ENCODE measurements around the gene TOMM40L.

TOMM40L gene

DNA sequence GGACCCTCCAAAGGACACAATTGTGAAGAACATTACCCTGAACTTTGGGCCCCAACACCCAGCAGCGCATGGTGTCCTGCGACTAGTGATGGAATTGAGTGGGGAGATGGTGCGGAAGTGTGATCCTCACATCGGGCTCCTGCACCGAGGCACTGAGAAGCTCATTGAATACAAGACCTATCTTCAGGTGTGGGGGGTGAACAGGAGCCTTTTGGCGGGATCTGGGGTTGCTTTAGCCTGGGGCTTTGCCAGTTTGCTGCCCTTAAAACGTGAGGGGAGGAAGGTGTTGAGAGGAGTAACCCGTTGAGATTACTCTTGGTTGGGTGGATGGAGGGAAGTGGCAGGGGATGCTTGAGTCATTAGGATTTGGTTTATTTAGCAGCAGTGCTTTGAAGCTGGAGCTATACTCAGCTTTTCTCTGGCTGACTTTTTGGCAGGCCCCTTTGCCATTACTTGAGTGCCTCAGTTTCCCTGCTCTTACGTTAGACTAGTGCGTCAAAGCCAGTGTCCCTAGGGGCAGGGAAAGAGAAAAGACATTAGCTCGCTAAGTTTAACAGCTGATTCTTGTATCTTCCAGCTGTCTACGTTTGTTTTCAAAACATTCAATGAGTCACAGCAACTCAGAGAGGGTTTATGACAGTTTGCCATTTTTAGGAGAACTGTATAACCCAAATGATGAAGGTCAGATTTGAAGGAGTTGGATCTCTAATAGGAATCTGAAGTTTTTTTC lies 19.3 kb upstream of the TOMM40L start:
- Histone ChIP-seq H3K9me3 (ENCODE audit: control insufficient read depth in 2 of 2, low read length in 2 of 2) (no peaks in the 10 kb centered on the region), H3K4me1 (ENCODE audit: control insufficient read depth in 2 of 2, insufficient read depth in 2 of 2, low read length in 2 of 2) (peaks cover 11 to 14% of the 10 kb centered on the region in 2 donors), H3K36me3 (ENCODE audit: control insufficient read depth in 2 of 2, insufficient read depth in 2 of 2, low read length in 2 of 2) (peaks cover 46 to 66% of the 10 kb centered on the region in 2 donors), H3K9ac (ENCODE audit: low read depth in 1 of 2, low read length in 2 of 2) (no peak overlapping the region), H3K27ac (ENCODE audit: low read depth in 2 of 2, low read length in 2 of 2) (peak overlapping the region; percentile 62 to 75), H3K4me3 (ENCODE audit: low read length in 2 of 2) (no peak overlapping the region), H3K27me3 (ENCODE audit: control insufficient read depth in 2 of 2, insufficient read depth in 2 of 2, low read length in 2 of 2) (no peaks in the 10 kb centered on the region)

DNA sequence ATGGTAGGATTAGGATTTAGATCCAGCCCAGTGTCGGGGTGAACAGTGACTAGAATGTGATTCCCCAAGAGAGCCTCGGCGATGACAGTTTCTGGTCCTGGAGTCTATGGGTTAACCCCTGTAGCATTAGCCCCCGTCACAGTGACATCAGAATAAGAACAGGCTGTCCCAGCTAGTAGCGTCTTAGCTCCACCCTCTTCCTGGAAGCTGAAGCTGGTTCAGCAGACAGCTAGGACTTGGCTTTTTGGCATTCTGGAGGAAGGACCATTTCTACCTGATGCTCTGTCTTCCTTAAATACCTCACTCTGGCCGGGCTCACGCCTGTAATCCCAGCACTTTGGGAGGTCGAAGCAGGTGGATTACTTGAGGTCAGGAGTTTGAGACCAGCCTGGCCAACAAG lies 18.7 kb upstream of the TOMM40L start:
- H3K4me3 ChIP-seq (ENCODE audit: low read length in 2 of 2) = no peak overlapping the region
- no peak overlapping the region for H3K9ac ChIP-seq (ENCODE audit: low read depth in 1 of 2, low read length in 2 of 2)
- H3K27me3 ChIP-seq (ENCODE audit: control insufficient read depth in 2 of 2, insufficient read depth in 2 of 2, low read length in 2 of 2) = no peaks in the 10 kb centered on the region
- peaks cover 48 to 72% of the 10 kb centered on the region in 2 donors for H3K36me3 ChIP-seq (ENCODE audit: control insufficient read depth in 2 of 2, insufficient read depth in 2 of 2, low read length in 2 of 2)
- peaks cover 9 to 11% of the 10 kb centered on the region in 2 donors for H3K4me1 ChIP-seq (ENCODE audit: control insufficient read depth in 2 of 2, insufficient read depth in 2 of 2, low read length in 2 of 2)
- peak overlapping the region; percentile 62 to 75 for H3K27ac ChIP-seq (ENCODE audit: low read depth in 2 of 2, low read length in 2 of 2)
- H3K9me3 ChIP-seq (ENCODE audit: control insufficient read depth in 2 of 2, low read length in 2 of 2) = no peaks in the 10 kb centered on the region

- H3K9ac ChIP-seq (ENCODE audit: low read depth in 1 of 2, low read length in 2 of 2) = no peak overlapping the region
- peaks cover 0 to 2% of the 10 kb centered on the region in 2 donors for H3K4me1 ChIP-seq (ENCODE audit: control insufficient read depth in 2 of 2, insufficient read depth in 2 of 2, low read length in 2 of 2)
- no peaks in the 10 kb centered on the region for H3K27me3 ChIP-seq (ENCODE audit: control insufficient read depth in 2 of 2, insufficient read depth in 2 of 2, low read length in 2 of 2)
- H3K4me3 ChIP-seq (ENCODE audit: low read length in 2 of 2) = no peak overlapping the region
- no peak overlapping the region for H3K27ac ChIP-seq (ENCODE audit: low read depth in 2 of 2, low read length in 2 of 2)
- H3K9me3 ChIP-seq (ENCODE audit: control insufficient read depth in 2 of 2, low read length in 2 of 2) = no peaks in the 10 kb centered on the region
- H3K36me3 ChIP-seq (ENCODE audit: control insufficient read depth in 2 of 2, insufficient read depth in 2 of 2, low read length in 2 of 2) = peaks cover 65 to 82% of the 10 kb centered on the region in 2 donors
Observed at GRCh38 chr1:161209790-161210409, 16.0 kb upstream of the TOMM40L start.

DNA sequence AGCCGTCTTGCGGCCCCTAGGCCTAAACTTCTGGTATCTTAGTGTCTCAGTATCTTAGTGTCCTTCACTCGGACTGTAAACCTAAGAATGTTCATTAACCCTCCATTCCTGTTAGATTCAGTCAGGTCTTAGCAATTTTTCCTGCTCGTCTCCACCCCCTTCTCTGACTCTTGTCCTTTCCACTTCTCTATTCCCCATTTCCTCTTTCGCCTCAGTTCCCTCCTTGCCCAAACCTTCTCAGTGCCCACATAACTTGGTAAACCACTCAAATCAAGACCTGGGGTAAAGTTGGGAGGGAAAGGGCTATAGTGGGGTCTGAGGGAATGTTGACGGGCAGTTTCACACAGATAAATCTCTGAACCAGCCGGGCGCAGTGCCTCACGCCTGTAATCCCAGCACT lies 11.5 kb upstream of the TOMM40L start:
- H3K4me3 ChIP-seq (ENCODE audit: low read length in 2 of 2) = no peak overlapping the region
- H3K36me3 ChIP-seq (ENCODE audit: control insufficient read depth in 2 of 2, insufficient read depth in 2 of 2, low read length in 2 of 2) = peaks cover 38 to 51% of the 10 kb centered on the region in 2 donors
- H3K27ac ChIP-seq (ENCODE audit: low read depth in 2 of 2, low read length in 2 of 2) = peak overlapping the region in 1 of 2 donors; percentile 43
- peaks cover 2 to 3% of the 10 kb centered on the region in 2 donors for H3K4me1 ChIP-seq (ENCODE audit: control insufficient read depth in 2 of 2, insufficient read depth in 2 of 2, low read length in 2 of 2)
- H3K27me3 ChIP-seq (ENCODE audit: control insufficient read depth in 2 of 2, insufficient read depth in 2 of 2, low read length in 2 of 2) = no peaks in the 10 kb centered on the region
- no peak overlapping the region for H3K9ac ChIP-seq (ENCODE audit: low read depth in 1 of 2, low read length in 2 of 2)
- H3K9me3 ChIP-seq (ENCODE audit: control insufficient read depth in 2 of 2, low read length in 2 of 2) = no peaks in the 10 kb centered on the region

DNA sequence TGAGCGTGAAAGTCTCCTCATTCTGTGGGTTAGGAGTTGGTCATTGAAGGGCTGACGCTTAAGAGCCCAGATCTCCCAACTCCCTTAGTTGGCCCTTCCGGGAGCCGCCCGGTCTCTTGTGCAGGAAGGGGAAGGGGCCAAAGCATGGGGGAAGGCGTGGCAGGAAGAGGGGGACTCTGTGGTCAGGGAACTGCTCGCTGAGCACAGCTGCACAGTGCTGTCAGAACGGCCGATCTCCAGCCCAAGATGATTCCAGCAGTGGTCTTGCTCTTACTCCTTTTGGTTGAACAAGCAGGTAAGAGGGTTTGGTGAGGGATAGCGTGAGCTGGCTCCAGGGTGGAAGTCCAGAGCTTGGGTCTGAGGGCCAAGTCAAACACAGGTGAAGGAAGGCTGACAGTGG lies 10.8 kb upstream of the TOMM40L start, which contains the start of gene FCER1G:
TSS of gene FCER1G (plus strand) at position 220 of the 400 bp plus-strand sequence. CDS start at position 247, 27 bp downstream.
- Histone ChIP-seq H3K36me3 (ENCODE audit: control insufficient read depth in 2 of 2, insufficient read depth in 2 of 2, low read length in 2 of 2) (peaks cover 33 to 44% of the 10 kb centered on the region in 2 donors), H3K9me3 (ENCODE audit: control insufficient read depth in 2 of 2, low read length in 2 of 2) (no peaks in the 10 kb centered on the region), H3K27me3 (ENCODE audit: control insufficient read depth in 2 of 2, insufficient read depth in 2 of 2, low read length in 2 of 2) (no peaks in the 10 kb centered on the region), H3K27ac (ENCODE audit: low read depth in 2 of 2, low read length in 2 of 2) (peak within 1 kb of the TSS in 1 of 2 donors; percentile 43), H3K4me3 (ENCODE audit: low read length in 2 of 2) (peak within 1 kb of the TSS; percentile 18 to 46), H3K9ac (ENCODE audit: low read depth in 1 of 2, low read length in 2 of 2) (peak within 1 kb of the TSS; percentile 5 to 42), H3K4me1 (ENCODE audit: control insufficient read depth in 2 of 2, insufficient read depth in 2 of 2, low read length in 2 of 2) (peaks cover 2 to 3% of the 10 kb centered on the region in 2 donors)

DNA sequence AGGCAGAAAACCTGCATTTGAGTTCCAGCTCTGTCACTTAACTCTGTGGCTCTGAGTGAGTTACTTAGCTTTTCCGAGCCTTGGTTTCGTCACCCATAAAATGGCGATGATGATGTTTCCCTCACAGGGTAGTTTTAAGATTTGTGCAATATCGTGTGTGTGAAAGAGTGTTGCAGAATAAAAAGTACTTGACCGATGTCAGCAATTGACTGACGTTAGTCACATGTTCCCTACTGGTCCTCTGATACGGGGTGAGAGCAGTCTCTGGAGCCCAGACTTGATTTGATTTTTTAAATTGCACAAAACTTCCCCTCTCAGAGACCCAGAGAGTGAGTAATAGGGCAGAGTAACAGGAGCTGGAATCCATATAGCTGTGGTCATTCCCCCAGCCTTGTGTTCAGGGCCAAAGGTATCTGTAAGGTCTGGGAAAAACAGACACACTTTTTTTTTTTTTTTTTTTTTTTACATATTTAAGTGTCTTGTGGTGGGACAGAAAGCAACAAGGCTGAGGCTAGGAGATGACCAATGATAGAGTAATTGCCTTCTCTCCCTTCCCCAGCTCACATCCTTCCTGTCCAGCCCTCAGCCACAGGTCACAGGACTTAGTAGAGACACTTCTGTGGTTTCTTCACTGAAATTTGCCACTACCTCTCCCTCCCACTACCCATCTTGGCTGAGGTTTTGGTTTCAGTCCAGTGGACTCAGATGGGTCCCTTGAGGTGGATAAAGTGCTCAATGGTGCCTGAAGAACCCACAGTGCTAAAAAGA lies 8.7 kb upstream of the TOMM40L start:
- H3K4me3 ChIP-seq (ENCODE audit: low read length in 2 of 2) = peak overlapping the region; percentile 17 to 53
- H3K36me3 ChIP-seq (ENCODE audit: control insufficient read depth in 2 of 2, insufficient read depth in 2 of 2, low read length in 2 of 2) = peaks cover 22 to 25% of the 10 kb centered on the region in 2 donors
- H3K4me1 ChIP-seq (ENCODE audit: control insufficient read depth in 2 of 2, insufficient read depth in 2 of 2, low read length in 2 of 2) = peaks cover 0 to 3% of the 10 kb centered on the region in 2 donors
- no peaks in the 10 kb centered on the region for H3K9me3 ChIP-seq (ENCODE audit: control insufficient read depth in 2 of 2, low read length in 2 of 2)
- peak overlapping the region in 1 of 2 donors; percentile 26 for H3K9ac ChIP-seq (ENCODE audit: low read depth in 1 of 2, low read length in 2 of 2)
- no peaks in the 10 kb centered on the region for H3K27me3 ChIP-seq (ENCODE audit: control insufficient read depth in 2 of 2, insufficient read depth in 2 of 2, low read length in 2 of 2)
- peak overlapping the region; percentile 54 to 65 for H3K27ac ChIP-seq (ENCODE audit: low read depth in 2 of 2, low read length in 2 of 2)

DNA sequence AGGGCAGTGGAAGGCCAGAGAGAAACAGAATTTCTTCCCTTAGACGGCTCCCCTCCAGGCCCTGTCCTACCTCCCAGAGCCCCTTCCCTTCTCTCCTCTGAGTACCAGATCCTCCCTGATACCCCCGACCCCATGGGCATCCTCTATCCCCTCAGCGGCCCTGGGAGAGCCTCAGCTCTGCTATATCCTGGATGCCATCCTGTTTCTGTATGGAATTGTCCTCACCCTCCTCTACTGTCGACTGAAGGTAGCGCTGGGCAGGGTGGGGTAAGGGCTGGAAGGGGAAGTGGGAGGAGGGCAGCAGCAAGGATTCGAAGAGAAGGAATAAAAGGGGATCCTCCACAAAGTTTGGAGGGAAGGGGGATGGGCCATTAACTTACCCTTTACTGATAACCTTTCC lies 8.0 kb upstream of the TOMM40L start:
- no peak overlapping the region for H3K9ac ChIP-seq (ENCODE audit: low read depth in 1 of 2, low read length in 2 of 2)
- no peak overlapping the region for H3K27ac ChIP-seq (ENCODE audit: low read depth in 2 of 2, low read length in 2 of 2)
- H3K4me1 ChIP-seq (ENCODE audit: control insufficient read depth in 2 of 2, insufficient read depth in 2 of 2, low read length in 2 of 2) = peaks cover 0 to 3% of the 10 kb centered on the region in 2 donors
- no peaks in the 10 kb centered on the region for H3K27me3 ChIP-seq (ENCODE audit: control insufficient read depth in 2 of 2, insufficient read depth in 2 of 2, low read length in 2 of 2)
- H3K9me3 ChIP-seq (ENCODE audit: control insufficient read depth in 2 of 2, low read length in 2 of 2) = no peaks in the 10 kb centered on the region
- peak overlapping the region in 1 of 2 donors; percentile 15 for H3K4me3 ChIP-seq (ENCODE audit: low read length in 2 of 2)
- peaks cover 17 to 19% of the 10 kb centered on the region in 2 donors for H3K36me3 ChIP-seq (ENCODE audit: control insufficient read depth in 2 of 2, insufficient read depth in 2 of 2, low read length in 2 of 2)

GRCh38 chr1:161218301-161219077 lies 7.4 kb upstream of the TOMM40L start:
- H3K4me3 ChIP-seq (ENCODE audit: low read length in 2 of 2) = no peak overlapping the region
- no peaks in the 10 kb centered on the region for H3K9me3 ChIP-seq (ENCODE audit: control insufficient read depth in 2 of 2, low read length in 2 of 2)
- no peaks in the 10 kb centered on the region for H3K27me3 ChIP-seq (ENCODE audit: control insufficient read depth in 2 of 2, insufficient read depth in 2 of 2, low read length in 2 of 2)
- no peak overlapping the region for H3K9ac ChIP-seq (ENCODE audit: low read depth in 1 of 2, low read length in 2 of 2)
- H3K27ac ChIP-seq (ENCODE audit: low read depth in 2 of 2, low read length in 2 of 2) = no peak overlapping the region
- H3K4me1 ChIP-seq (ENCODE audit: control insufficient read depth in 2 of 2, insufficient read depth in 2 of 2, low read length in 2 of 2) = peaks cover 0 to 3% of the 10 kb centered on the region in 2 donors
- H3K36me3 ChIP-seq (ENCODE audit: control insufficient read depth in 2 of 2, insufficient read depth in 2 of 2, low read length in 2 of 2) = peaks cover 11 to 13% of the 10 kb centered on the region in 2 donors

- no peak overlapping the region for H3K4me3 ChIP-seq (ENCODE audit: low read length in 2 of 2)
- no peaks in the 10 kb centered on the region for H3K27me3 ChIP-seq (ENCODE audit: control insufficient read depth in 2 of 2, insufficient read depth in 2 of 2, low read length in 2 of 2)
- no peak overlapping the region for H3K9ac ChIP-seq (ENCODE audit: low read depth in 1 of 2, low read length in 2 of 2)
- H3K36me3 ChIP-seq (ENCODE audit: control insufficient read depth in 2 of 2, insufficient read depth in 2 of 2, low read length in 2 of 2) = peaks cover 3 to 5% of the 10 kb centered on the region in 2 donors
- H3K27ac ChIP-seq (ENCODE audit: low read depth in 2 of 2, low read length in 2 of 2) = no peak overlapping the region
- H3K9me3 ChIP-seq (ENCODE audit: control insufficient read depth in 2 of 2, low read length in 2 of 2) = no peaks in the 10 kb centered on the region
- peaks cover 0 to 3% of the 10 kb centered on the region in 2 donors for H3K4me1 ChIP-seq (ENCODE audit: control insufficient read depth in 2 of 2, insufficient read depth in 2 of 2, low read length in 2 of 2)
Observed at GRCh38 chr1:161219078-161219892, 6.6 kb upstream of the TOMM40L start.
